Activated CD8-positive, alpha-beta memory T cell treated with anti-CD3 and anti-CD28 coated beads, Interleukin-2, amount 50 U/mL, for 1 hour (primary cell): ENCODE measurements around the gene KIAA1210.

Source experiments
- DNase-seq: peaks from one replicate; pipeline ENCODE4 v3.0.0-alpha.2; 2020; ENCODE audit errors: extremely low read depth

The KIAA1210 gene

GRCh38 chrX:119127650-119128049 lies at the start of gene KIAA1210:
Gene KIAA1210 (minus strand): TSS chrX:119127812. CDS start chrX:119123642, 4,170 bp downstream.
- DNase-seq: no peak

GRCh38 chrX:119177278-119177677 lies 49.7 kb upstream of the KIAA1210 start:
- no peak for DNase-seq

GRCh38 chrX:119174900-119175299 lies 47.3 kb upstream of the KIAA1210 start:
- DNase-seq: no peak

GRCh38 chrX:119168104-119168503 lies 40.5 kb upstream of the KIAA1210 start:
- no peak for DNase-seq

DNA sequence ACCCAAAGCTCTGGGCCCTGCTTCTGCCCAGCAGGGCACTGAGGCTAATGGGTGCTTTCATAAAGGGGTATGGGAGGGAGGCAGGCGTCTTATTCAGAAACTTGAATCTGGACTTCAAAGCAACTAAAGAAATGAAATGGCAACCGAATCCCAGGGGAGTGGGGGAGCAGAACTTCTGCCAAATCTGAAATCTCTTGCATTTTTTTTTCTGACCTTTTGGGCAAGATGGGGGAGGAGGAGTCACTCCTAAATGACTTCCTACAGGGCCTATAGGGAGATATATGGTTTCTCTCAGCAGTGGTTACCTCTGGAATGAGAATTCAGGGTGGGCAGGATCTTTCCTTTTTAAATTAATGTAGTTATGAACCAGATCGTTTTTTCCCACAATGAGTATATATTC lies 30.6 kb upstream of the KIAA1210 start:
- DNase-seq: no peak

- no peak for DNase-seq
These were observed 28.6 kb upstream of the KIAA1210 start for GRCh38 chrX:119156241-119156640.

DNA sequence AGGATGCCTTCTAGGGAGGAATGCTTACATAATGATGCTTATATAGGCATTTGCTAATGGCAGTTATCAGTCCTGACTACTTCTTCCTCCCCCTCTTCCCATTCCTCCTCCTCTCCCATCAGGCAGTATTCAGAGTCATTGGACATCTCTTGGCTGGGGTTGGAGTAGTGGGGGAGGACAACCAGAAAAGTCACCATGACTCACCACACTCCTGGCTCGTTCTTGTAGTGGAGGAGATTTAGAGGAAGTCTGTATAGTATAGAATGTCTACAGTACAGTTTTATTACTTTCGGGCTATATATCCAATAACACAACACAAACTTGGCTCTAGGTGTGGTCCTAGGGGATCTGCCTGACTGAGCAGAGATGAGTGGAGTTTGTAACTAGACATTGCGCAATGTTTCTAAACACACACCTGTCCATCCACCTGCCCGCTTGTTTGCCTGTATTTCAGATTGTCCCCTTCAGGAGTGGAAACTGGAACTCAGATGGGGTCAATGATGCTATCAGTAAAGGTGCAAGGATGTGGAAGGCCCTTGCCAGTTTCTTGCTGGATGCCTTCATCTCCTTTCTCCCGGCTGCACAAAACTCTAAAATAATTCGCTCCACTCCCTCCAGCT lies 27.9 kb upstream of the KIAA1210 start:
- DNase-seq: no peak

- DNase-seq: no peak
These were observed 23.4 kb upstream of the KIAA1210 start for GRCh38 chrX:119151051-119151380.

DNA sequence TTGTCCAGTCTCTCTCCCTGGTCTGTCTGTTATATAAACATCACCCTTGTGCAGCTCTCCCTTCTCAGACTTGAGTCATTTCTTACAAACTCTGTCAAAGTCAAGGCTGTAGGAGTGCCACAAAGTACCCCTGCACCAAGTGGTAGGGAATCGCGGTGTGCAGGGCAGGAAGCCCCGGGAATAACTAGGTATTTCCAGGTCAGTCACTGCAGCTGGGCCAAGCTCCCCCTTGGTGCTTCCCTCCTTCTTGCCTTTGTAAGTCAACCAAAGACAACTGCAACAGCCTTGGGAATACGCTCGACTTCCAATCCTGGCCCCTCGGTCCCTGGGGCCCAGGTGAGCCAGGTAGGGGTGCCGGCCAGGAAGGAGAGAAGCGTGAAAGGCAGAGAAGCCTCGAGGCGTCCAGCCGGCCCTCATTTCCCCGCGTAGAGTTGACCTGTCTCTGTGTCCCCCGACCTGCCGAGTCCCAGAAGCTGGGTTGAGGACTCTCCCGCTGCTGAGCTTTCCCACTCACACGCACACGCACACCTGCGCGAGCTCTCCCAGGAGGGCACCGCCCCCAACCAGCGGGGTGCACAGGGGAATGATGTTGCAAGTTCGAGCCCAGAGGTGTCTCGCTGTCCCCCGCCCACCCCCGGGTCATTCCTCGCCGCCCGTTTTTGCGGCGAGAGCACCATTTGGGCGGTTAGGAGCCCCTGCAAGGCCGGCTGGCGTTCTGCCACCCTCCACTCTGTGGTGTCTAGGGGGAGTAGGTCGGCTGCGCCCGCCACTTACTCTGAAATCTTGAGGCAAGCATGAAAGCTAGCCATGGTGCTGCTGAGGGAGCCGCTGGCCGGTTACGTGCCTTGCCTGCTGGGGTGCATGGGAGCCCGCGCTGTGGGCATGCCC lies 22.8 kb upstream of the KIAA1210 start:
- DNase-seq: no peak

GRCh38 chrX:119147486-119147885 lies 19.9 kb upstream of the KIAA1210 start:
- no peak for DNase-seq

- DNase-seq: no peak
These were observed 17.6 kb upstream of the KIAA1210 start for GRCh38 chrX:119145241-119145653.

DNA sequence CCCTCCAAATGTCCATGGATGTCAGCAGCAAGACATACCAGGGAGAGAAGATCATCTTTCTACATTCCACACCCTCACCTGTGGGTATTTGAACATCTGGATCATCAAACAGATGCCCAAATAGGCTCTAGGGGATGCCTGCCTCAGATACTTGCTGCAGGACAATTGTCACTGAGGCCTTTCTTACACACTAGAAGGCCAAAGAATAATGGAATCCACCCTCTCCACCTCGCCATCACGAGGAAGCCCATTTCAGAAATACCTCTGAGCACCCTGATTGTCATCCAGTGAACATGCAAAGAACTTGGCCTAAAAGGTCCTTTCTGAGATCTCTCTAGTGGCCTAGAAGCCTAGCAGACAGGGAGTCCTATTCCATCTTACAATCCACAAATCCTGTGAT lies 6.9 kb upstream of the KIAA1210 start:
- DNase-seq: no peak

DNA sequence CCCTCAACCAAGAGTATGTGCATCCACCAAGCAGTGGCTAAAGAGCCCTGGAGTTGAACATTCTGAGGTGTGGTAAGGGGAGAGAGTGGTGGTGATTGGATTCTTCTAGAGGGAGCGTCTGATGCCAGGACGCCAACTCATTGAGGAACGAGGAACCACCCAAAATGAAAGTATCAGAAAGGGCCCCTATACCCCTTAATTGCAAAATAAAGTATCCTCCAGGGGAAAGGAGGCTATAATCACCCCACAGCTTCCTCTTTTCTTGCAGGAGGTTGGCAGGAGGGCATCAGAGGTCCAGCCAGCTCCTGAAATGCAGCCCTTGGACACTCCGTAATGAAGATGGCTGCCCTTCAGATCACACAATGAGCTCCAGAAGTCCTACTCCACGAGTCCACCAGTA lies 5.3 kb upstream of the KIAA1210 start:
- no peak for DNase-seq

- DNase-seq: no peak
These were observed 4.7 kb upstream of the KIAA1210 start for GRCh38 chrX:119132316-119132715.

DNA sequence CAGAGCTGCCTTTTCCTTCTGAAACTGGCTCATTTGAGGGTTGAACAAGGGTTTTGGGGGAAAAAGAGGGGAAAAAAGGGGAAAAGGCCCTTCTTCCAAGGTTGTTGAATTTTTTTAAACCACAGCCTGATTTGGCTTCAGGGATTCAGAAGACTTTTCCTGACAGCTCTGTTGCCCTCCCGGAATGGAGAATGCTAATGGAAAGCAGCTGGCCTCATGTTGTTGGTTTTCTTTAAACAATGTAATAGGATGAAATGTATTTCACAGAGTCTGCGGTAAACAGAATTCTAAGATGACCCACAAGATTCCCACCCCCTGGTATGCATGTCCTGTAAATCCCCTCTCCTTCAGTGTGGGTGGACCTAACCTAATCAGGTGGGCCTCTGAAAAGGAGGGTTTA lies 3.3 kb upstream of the KIAA1210 start:
- no peak for DNase-seq

DNA sequence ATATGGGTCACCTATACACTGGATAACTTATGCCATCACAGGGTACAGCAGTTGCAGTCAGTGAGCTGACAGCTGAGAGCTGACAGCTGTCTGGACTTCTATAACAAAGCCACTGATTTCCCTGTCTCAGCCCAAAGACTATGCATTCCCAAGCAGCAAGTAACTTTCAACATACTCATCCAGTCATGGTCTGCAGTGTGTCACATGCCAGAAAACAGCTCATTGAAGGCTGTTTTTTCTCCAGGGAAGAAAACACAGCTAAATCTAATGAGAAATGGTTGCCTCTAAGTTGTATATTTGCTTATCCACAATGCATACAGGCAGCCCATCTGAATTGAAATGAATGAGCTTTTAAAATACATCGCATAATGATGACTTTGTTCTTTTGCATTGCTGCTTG lies 6.3 kb downstream of the KIAA1210 start:
- no peak for DNase-seq

- DNase-seq: no peak
These were observed 8.7 kb downstream of the KIAA1210 start for GRCh38 chrX:119118780-119119395.

DNA sequence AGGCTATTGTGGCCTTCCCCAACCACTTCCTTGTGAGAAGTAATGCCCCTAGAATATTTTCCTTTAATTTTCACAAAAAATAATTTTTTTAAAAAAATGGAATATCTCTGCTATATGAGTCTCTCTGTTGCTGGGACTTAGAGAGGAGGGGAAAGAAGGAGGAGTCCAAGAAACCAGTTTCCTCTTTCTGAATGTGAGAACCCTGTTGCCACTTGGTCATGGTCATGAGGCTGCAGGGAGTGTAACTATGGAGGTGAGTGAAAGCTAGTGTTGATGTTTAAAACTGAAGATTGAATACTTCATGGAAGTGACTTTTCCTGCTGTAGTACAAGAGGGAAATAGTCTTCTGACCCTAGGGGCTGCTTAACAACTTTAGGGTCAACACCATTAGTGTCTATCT lies 20.4 kb downstream of the KIAA1210 start:
- DNase-seq: no peak

GRCh38 chrX:119105826-119106225 lies 21.8 kb downstream of the KIAA1210 start:
- DNase-seq: no peak

- DNase-seq: no peak
These were observed 26.4 kb downstream of the KIAA1210 start for GRCh38 chrX:119101168-119101567.

GRCh38 chrX:119095936-119096335 lies 31.7 kb downstream of the KIAA1210 start:
- no peak for DNase-seq

GRCh38 chrX:119094819-119095218 lies 32.8 kb downstream of the KIAA1210 start:
- DNase-seq: no peak
